SH-SY5Y (cell line): ENCODE measurements around the gene SNX15.

ENCODE experiments used
- GATA2 ChIP-seq: IDR thresholded peaks from 2 replicates; pipeline ENCODE4 v1.6.1; 2011; ENCODE audit warnings: mild to moderate bottlenecking, low read depth, low read length
- GATA3 ChIP-seq: IDR thresholded peaks from 2 replicates; pipeline ENCODE4 v1.6.1; 2011; ENCODE audit warnings: low read depth, mild to moderate bottlenecking, low read length, moderate library complexity

DNA sequence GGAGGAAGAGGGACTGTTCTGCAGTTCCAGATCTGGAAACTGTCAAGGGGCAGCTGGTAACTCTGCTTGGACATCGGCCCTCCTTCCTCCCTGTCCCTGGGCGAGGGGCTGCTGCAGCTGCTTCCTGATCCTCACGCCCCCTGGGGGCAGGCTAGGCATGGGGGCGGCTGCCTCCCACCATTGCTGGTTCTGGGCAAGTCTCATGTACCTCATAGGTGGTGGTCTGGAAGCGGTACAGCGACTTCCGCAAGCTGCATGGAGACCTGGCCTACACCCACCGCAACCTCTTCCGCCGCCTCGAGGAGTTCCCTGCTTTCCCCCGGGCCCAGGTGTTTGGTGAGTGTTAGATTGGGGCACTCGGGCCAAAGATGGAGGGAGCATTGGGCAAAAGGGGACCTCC, 5.0 kb downstream of the SNX15 start:
- no peak for TF ChIP-seq GATA2
- TF ChIP-seq GATA3: no peak
